KOPT-K1 (cell line): ENCODE data around the gene UBL4B.

ENCODE experiments used
- H3K27ac ChIP-seq: fragments of 200-600 bp; sonication (generic); 2 replicates; pipeline ENCODE4 v1.5.1; 2016; ENCODE audit warnings: antibody characterized with exemption, mild to moderate bottlenecking, low read depth, low read length; ENCODE audit not compliant: poor library complexity, severe bottlenecking
- H3K36me3 ChIP-seq: fragments of 200-600 bp; sonication (generic); 2 replicates; pipeline ENCODE4 v1.5.1; 2017; ENCODE audit warnings: antibody characterized with exemption, mild to moderate bottlenecking, low read length, moderate library complexity; ENCODE audit not compliant: insufficient read depth
- H3K9me3 ChIP-seq: fragments of 200-600 bp; sonication (generic); 2 replicates; pipeline ENCODE4 v1.5.1; 2017; ENCODE audit warnings: antibody characterized with exemption, low read length, mild to moderate bottlenecking; ENCODE audit not compliant: insufficient read depth, poor library complexity, severe bottlenecking

UBL4B gene

DNA sequence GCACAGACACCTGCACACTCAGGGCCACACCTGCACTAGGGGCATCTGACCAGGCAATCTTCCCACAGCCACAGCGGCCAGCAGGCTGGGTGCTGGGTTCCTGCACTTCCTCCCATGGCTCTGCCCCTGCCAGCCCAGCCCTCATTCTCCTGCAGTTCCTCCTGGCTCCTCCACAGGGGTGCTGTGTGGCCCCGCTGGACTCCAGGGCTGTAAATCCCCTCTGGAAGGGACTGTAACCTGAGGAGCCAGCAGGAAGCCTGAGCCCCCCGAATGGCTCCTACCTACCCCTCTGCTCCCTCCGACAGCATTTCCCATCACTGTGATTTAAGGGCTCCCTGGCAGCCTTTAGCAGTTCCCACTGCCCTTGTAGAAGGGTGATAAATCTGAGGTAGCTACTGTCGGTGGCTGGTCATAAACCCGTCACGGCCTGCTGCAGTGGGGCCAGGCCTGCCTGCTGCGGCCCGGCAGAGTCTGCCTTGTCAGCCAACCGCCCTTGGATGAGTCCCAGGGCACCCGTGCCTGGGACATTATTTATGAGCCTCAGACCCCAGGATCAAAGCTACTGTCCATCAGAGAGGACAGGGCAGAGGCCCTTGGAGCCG lies 8.8 kb downstream of the UBL4B start:
- peaks cover 25% of the 10 kb centered on the region for H3K9me3 ChIP-seq
- H3K27ac ChIP-seq, result no peak overlapping the region
- H3K36me3 ChIP-seq, result no peaks in the 10 kb centered on the region

GRCh38 chr1:110123224-110123623 lies 11.0 kb downstream of the UBL4B start:
- Histone ChIP-seq H3K27ac (no peak overlapping the region), H3K36me3 (no peaks in the 10 kb centered on the region), H3K9me3 (peaks cover 29% of the 10 kb centered on the region)

DNA sequence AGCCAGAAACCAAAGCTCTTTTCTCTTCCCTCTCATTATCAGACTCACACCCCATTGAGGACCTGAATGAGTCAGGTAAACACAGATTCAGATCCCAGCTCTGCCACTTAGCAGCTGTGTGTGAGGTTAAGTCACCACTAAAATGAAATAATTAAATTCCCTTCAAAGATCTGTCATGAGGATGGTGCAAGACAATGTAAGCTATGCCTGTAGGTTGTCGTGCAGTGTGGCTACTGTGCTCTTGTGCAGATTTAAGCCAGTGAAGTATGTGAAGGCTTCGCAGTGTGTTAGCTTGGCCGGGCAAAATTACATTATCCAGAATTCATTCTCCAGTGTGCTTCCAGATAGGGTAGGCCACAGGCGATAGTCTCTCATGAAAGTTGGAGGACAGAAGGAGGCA lies 13.6 kb downstream of the UBL4B start:
- H3K27ac ChIP-seq, result no peak overlapping the region
- peaks cover 29% of the 10 kb centered on the region for H3K9me3 ChIP-seq
- no peaks in the 10 kb centered on the region for H3K36me3 ChIP-seq

DNA sequence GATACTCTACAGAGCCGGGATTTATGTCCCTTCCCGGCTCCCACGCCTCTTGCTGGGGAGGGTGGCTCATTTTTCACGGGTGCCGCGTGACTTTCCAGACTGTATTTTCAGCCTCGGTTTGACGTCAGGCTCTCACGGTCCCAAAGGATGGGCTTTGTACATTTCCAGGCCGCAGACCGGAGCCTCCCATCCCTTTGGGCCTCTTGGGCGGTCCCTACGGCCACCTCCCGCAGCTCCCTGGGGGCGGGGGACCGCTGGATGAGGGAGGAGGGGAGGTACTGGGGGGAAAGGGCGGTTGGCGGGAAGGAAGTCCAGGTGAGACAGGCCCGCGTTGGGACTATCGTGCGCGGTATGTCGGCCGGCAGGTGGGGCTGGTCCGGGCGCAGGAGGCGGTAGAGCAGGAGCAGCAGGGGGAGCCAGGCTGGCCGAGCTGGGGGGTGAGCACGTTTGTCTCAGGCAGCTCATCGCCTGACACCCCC lies 17.9 kb downstream of the UBL4B start:
- Histone ChIP-seq H3K36me3 (no peaks in the 10 kb centered on the region), H3K27ac (no peak overlapping the region)

DNA sequence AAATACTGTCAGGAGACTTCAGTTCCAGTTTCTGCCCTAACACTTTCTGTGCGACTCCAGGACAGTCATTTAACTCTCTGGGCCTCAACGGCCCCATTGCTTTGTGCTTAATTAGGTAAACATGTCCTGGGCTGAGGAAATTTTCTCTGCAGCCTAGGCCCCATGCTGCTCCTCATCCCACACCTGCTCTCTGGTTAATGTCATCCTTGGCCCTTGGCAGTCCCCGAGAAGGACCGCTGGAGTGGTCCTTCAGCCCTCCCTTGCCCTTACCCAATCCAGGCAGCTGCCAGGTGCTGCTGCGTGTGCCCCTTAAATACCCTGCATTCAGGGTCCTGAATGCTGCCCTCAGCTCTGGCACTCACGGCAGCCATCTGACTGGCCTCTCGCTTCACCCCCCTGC lies 18.7 kb downstream of the UBL4B start:
- Histone ChIP-seq H3K9me3 (peaks cover 5% of the 10 kb centered on the region), H3K27ac (no peak overlapping the region), H3K36me3 (no peaks in the 10 kb centered on the region)

More for the DNA sequence above, 17.9 kb downstream of the UBL4B start:
- peaks cover 12% of the 10 kb centered on the region for H3K9me3 ChIP-seq

DNA sequence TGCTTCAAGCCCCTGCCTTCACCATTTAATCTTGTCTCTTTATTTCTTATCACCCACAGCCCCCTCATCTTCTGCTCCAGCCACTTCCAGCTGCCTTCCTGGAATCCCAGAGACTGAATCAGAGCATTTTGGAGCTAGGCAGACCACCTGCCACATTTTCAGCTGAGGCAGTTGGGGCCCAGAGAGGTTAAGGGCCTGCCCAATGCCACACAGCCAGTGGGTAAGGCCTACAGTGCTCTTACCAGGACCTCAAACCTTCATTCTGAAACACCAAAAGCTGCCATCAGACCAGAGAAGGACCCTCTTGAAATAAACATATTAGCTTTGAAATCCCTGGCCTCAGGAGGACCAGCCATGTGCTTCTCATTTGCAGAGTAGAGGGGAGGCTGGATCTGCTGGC lies 20.4 kb downstream of the UBL4B start:
- Histone ChIP-seq H3K36me3 (no peaks in the 10 kb centered on the region), H3K9me3 (no peaks in the 10 kb centered on the region), H3K27ac (no peak overlapping the region)

DNA sequence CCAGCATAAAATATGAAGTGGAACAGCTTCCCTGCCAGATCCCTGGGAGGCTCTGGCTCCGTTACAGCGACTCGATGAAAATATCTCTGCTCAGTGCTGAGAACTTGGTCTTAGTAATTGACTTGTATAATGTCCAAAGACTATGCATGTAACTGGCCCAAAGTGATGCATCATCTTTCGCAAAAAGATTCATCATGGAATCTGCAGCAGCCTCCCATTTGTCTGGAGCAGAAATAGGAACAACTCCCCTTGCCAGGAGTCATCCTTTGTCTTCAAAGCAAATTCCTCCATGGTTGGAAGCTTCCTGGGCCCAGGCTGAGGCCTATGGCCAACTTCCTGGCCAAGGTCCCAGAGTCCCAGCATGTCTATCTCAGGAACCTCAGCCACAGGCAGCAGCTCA lies 21.2 kb downstream of the UBL4B start:
- H3K36me3 ChIP-seq, result no peaks in the 10 kb centered on the region
- H3K9me3 ChIP-seq, result no peaks in the 10 kb centered on the region
- no peak overlapping the region for H3K27ac ChIP-seq

GRCh38 chr1:110134050-110134595 lies 21.9 kb downstream of the UBL4B start:
- peaks cover 2% of the 10 kb centered on the region for H3K9me3 ChIP-seq
- no peak overlapping the region for H3K27ac ChIP-seq

GRCh38 chr1:110135246-110135645 lies 23.0 kb downstream of the UBL4B start:
- Histone ChIP-seq H3K36me3 (no peaks in the 10 kb centered on the region), H3K27ac (no peak overlapping the region), H3K9me3 (peaks cover 2% of the 10 kb centered on the region)

More at GRCh38 chr1:110134050-110134595, 21.9 kb downstream of the UBL4B start:
- H3K36me3 ChIP-seq, result no peaks in the 10 kb centered on the region

DNA sequence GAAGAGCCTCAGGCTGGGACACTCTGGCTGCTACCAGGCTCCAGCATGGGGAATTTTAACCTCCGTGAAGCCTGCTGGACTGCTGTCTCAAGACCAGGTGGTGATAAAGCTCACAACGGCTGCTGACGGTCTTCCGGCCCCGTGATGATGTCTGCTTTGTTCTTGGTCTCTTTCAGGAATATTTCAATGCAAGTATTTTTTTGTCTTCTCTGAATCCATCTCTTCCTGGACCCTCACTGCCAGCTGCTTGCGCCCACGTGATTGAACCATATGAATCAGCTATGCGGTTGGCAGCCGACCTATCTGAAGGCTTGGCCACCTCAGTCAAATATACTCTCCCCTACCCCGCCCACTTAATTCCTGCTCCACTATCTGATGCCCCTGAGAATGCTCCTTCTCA lies 23.4 kb downstream of the UBL4B start:
- H3K9me3 ChIP-seq, result peaks cover 2% of the 10 kb centered on the region
- H3K36me3 ChIP-seq, result no peaks in the 10 kb centered on the region
- no peak overlapping the region for H3K27ac ChIP-seq

- H3K36me3 ChIP-seq, result no peaks in the 10 kb centered on the region
- peaks cover 2% of the 10 kb centered on the region for H3K9me3 ChIP-seq
- no peak overlapping the region for H3K27ac ChIP-seq
Measured at GRCh38 chr1:110136911-110137310, 24.7 kb downstream of the UBL4B start.

- H3K36me3 ChIP-seq, result no peaks in the 10 kb centered on the region
- H3K27ac ChIP-seq, result no peak overlapping the region
- H3K9me3 ChIP-seq, result peaks cover 2% of the 10 kb centered on the region
Measured at GRCh38 chr1:110138956-110139355, 26.7 kb downstream of the UBL4B start.

- H3K9me3 ChIP-seq, result no peaks in the 10 kb centered on the region
- H3K36me3 ChIP-seq, result no peaks in the 10 kb centered on the region
- no peak overlapping the region for H3K27ac ChIP-seq
Measured at GRCh38 chr1:110144366-110144765, 32.1 kb downstream of the UBL4B start.

GRCh38 chr1:110148961-110149360 lies 36.7 kb downstream of the UBL4B start:
- H3K9me3 ChIP-seq, result no peaks in the 10 kb centered on the region
- no peaks in the 10 kb centered on the region for H3K36me3 ChIP-seq
- no peak overlapping the region for H3K27ac ChIP-seq

DNA sequence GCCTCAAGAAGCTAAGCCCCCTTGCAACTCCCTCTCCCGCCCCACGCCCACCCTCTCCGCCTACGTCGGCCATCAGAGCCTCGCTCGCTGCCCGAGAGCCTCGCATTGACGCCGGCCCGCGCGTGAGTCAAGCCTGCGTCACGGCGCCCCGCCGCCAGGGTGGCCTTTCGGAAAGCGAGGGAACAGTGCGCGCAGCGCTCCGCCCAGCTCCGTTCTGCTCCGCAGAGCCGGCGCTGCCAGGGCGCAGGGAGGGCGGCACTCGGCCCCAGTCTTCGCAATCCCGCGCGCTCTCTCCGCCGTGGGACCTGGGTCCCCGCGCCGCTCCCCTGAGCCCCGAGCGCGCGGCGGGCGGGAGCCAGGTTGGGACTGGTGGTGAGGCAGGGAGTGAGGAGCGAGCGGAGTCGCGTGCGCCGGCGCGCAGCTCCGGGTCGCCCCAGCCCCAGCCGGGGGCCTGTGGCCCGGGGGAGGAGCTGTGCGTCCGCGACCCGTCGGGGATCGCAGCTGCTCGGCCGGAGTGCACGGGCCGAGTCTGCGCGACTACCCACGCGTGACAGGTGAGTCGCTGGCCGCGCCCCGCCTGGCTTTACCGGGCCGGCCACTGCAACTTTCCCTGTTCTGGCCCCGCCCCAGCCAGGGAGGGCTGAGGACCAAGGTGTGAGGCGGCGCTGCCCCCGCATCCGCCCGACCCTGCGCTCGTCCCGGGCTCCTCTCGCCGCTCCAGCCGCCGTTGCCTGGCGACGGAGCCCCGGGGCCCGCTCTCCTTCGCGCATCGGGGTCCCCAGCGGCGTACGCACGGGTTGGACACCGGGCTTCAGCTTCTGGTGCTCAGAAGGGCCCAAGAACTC lies 38.3 kb downstream of the UBL4B start, which contains the start of gene SLC6A17:
Gene SLC6A17, plus strand, starts transcription at position 165 of the 845 bp plus-strand sequence. CDS start 16,436 bp downstream, outside the sequence.
- Histone ChIP-seq H3K27ac (no peak within 1 kb of the TSS), H3K36me3 (no peaks in the 10 kb centered on the region), H3K9me3 (no peaks in the 10 kb centered on the region)
